HG02763 (cell line): ENCODE measurements around the gene PARD6G.

Experiments used
- ATAC-seq: cut with Tn5 transposase; IDR thresholded peaks from one replicate; pipeline ENCODE4 v1.9.1; 2021; ENCODE audit warnings: mild to moderate bottlenecking, moderate library complexity; ENCODE audit not compliant: unreplicated experiment

PARD6G gene

DNA sequence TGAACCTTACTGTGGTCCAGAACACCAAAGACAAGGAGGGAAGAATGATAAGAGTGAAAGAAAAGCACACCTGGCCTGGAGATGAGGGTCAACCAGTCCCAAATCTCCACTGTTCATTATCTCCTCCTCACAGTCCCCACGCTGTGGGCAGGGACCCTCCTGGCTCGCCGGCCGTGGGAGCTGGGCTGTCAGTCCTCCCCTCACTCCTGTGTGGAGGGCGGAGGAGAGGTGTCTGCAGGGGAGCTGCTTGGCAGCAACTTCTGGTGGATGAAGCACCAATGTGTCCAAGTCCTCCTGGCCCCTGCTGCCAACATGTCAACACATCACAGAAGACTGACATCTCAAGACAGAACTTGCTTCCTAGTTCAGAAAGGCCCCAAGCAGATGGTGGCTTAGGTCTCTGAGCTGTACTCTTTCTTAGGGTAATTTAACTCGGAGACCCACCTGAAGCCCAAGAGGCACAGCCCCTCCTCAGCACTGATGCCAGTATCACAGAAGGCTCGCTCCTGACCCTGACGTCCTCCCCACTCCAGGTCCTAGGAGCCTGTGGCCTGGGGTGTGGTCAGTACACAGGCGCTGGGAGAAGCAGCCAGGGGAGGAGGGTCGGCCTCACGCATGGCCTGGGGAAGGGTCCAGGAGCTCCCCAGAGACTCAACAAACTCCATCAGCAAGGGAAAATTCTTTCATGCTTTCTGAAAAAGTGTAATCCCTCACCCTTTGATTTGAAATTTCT, 54.5 kb downstream of the PARD6G start:
- no peak for ATAC-seq

- no peak for ATAC-seq
Observed at GRCh38 chr18:80191907-80192652, 55.2 kb downstream of the PARD6G start.

- ATAC-seq, result no peak
Observed at GRCh38 chr18:80191264-80191663, 56.0 kb downstream of the PARD6G start.

GRCh38 chr18:80190311-80190710, 57.0 kb downstream of the PARD6G start:
- no peak for ATAC-seq

GRCh38 chr18:80189531-80189865, 57.8 kb downstream of the PARD6G start:
- no peak for ATAC-seq

GRCh38 chr18:80188643-80189530, 58.4 kb downstream of the PARD6G start:
- no peak for ATAC-seq

- ATAC-seq, result no peak
Observed at GRCh38 chr18:80187956-80188642, 59.2 kb downstream of the PARD6G start.

DNA sequence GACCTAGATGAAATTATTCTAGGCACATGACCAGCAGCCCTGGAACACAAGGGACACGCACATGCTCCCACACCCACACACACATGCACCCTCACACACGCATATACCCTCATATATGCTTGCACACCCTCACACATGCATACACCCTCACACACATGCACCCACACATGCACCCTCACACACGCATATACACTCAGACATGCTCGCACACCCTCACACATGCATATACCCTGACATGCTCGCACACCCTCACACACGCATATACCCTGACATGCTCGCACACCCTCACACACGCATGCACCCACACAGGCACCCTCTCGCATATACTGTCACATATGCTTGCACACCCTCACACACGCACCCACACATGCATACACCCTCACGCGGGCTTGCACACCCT, 61.8 kb downstream of the PARD6G start:
- ATAC-seq, result no peak

GRCh38 chr18:80184243-80184772, 63.0 kb downstream of the PARD6G start:
- no peak for ATAC-seq

- ATAC-seq, result no peak
Observed at GRCh38 chr18:80183273-80184050, 63.9 kb downstream of the PARD6G start.

GRCh38 chr18:80182855-80183254, 64.5 kb downstream of the PARD6G start:
- no peak for ATAC-seq

DNA sequence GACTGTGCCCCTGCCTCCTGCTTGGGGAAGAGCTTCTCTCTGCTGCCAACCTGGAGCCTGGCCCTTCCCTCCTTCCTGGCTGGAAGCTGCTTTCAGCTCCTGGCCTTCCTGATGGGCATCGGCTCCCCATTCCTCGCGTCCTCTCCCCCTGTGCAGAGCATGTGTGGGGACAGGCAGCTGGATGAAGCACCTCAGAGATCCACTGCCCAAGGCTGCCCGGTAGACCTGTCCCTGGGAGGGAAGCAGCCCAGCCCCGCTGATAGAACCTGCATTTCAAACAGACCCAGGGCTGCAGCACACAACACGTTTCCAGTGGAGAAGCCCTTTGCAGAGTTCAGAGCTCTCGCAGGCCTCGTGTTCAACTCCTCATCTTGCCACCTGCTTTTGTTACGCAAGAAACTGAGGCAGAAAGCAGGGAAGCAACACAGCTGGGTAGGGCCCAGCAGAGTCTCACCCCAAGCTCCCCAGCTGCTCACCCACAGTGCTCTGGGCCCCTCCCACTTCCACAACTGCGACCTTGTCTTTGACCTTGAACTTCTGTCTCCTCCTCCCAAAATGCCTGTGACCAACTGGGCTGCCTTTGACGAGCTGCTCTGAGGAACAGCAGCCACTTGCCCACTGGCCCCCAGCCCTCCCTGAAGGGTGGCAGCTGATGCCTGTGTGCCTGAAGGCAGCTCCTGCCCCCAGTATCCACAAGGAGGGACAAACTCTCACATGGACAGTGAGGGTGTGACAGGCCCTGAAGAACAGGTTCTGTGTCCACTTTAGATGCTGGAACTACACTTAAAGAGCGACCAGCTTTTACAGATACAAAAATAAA, 65.5 kb downstream of the PARD6G start:
- no peak for ATAC-seq

- no peak for ATAC-seq
Observed at GRCh38 chr18:80180778-80181564, 66.3 kb downstream of the PARD6G start.

DNA sequence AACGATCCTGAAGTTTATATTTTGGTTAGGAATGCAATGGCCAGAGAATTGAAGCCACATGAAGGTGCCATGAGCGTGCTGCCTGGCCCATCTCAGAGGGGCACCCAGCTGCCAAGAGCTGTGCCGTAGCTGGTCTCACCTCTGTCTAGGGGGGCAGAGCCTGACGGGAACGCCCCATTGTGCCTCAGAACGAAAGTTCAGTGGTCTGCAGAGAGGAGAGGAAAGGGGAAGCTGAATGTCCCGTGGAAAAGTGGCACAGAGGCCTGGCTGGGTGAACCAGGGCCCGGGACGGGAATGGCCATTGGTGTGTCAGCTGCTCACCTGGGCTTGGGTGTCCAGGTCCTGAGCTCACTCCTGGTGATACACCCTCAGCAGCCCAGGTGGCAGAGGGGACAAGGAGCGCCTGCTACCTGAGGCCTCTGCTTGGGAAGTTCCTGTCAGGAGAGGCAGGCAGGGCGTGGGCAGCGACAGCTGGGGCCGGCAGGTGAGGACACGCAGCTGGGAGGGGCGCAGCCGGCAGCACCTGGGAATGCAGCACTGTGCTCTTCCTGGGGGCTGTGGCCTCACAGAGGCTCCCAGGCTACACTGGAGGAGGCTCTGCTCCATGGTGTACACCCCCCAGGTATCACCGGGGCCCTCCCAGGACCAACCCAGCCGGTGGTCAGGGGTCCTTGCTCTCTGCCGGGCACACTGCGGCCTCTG, 67.3 kb downstream of the PARD6G start:
- no peak for ATAC-seq

DNA sequence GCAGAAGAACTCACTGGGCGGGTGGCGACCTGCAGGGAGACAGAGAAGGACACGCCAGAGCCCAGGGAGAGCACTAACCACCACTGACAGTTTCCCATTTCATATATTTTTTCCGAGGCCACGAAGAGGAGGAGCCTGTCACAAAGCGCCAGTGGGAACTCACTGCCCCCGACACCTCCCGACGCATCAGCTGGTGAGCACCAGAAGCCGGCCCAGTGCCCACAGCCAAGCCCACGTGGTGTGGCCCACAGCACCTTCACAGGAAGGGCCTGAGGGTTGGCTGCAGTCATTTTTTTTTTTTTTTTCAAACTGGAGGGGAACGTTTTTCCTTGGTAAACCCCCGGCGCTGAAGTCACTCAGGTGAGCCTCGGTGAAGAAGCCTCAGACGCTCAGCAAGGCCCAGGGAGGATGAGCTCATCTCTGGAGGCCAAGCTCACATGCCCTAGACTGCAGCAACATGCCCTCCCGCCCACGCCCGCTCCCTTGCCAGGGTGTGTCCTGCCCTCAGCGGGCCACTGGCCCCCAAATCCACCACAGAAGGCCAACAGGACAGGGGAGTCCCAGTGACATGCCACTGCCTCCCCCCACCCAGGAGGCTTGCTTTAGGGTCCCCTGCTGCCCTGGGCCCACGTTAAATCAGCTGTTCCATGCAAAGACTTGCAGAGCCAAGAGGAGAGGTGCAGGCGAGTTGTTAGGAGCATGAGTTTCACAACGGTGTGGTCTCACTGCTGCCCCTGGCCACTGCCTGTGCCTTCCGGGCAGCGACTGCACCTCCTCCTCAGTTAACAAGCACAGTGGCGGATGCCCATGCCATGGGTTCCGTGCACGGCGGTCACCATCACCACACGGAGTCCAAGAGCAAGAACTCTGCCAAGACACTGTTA, 68.1 kb downstream of the PARD6G start:
- ATAC-seq, result no peak

GRCh38 chr18:80177128-80177527, 70.2 kb downstream of the PARD6G start:
- no peak for ATAC-seq
